ENCODE measurements around the gene ARHGEF4. TPM values are rescaled to one million over a fixed set of nuclear protein-coding genes. Genes with fewer than 3 reads are reported as not detected.

The ARHGEF4 gene
- total and polyA plus RNA-seq, 2 experiments from 2014 or later: 4.6 to 16.6 TPM

DNA sequence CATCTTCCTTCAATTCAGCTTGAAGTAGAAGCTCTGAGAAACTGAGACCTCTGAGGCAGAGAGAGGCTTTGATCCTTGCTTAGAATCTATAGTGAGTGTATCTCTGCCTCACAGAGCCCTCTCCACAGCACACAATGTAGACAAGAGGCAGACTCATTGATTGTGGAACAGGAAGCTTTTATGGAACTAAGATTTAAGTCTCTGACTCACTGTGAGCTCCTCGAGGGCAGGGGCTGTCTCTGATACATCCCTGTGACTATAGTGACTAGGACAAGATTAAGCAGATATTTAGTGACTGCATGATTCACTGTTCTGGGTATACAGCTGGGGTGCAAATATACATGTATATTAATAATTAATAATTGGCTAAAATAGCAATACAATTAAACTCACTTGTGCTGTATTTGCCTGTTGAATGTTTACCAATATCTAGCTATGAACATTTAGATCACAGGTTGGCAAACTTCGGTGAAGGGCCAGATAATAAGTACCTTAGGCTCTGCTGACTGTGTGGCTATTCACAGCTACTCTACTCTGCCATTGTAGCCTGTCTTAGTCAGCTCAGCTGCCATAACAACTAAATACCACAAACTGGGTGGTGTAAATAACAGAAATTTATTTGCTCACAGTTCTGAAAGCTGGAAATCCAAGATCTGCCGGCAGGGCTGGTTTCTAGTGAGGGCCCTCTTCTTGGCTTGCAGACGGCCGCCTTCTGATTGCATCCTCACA is 54.4 kb downstream of the ARHGEF4 start (continued):
- TF ChIP-seq ZNF462 (CRISPR knock-in tag; IDR thresholded peaks at IDR 0.05): no peak
- no peak for TF ChIP-seq JUNB (IDR thresholded peaks at IDR 0.05; ENCODE audit: unreplicated experiment)
- TF ChIP-seq EZH2phosphoT487 (IDR thresholded peaks at IDR 0.05; ENCODE audit: unreplicated experiment): no peak
- no peak for TF ChIP-seq NANOG (IDR thresholded peaks at IDR 0.05; ENCODE audit: borderline replicate concordance)
- no peak for TF ChIP-seq CREB1 (CRISPR knock-in tag; IDR thresholded peaks at IDR 0.05; ENCODE audit: low read depth)
- no peak for TF ChIP-seq POLR2AphosphoS5 (IDR thresholded peaks at IDR 0.05; ENCODE audit: low read depth)
- no peak for TF ChIP-seq ZNF114 (CRISPR knock-in tag; IDR thresholded peaks at IDR 0.05)
- TF ChIP-seq STAT1 (IDR thresholded peaks at IDR 0.05; ENCODE audit: unreplicated experiment): no peak
- TF ChIP-seq ZNF331 (CRISPR knock-in tag; IDR thresholded peaks at IDR 0.05; ENCODE audit: low read depth): no peak
- TF ChIP-seq EZH2 (IDR thresholded peaks at IDR 0.05; ENCODE audit: low read depth, unreplicated experiment): no peak

GRCh38 chr2:130891966-130892365 is 55.3 kb downstream of the ARHGEF4 start:
- no peaks in the 10 kb centered on the region for H3K27me3 ChIP-seq (ENCODE audit: insufficient read depth)
- H3K27ac Mint-ChIP-seq: no peak overlapping the region
- TF ChIP-seq ETS1 (IDR thresholded peaks at IDR 0.05) (no peak), JUNB (IDR thresholded peaks at IDR 0.05; ENCODE audit: unreplicated experiment) (no peak), EZH2phosphoT487 (IDR thresholded peaks at IDR 0.05; ENCODE audit: unreplicated experiment) (no peak)
- TF ChIP-seq, protein P1, sequence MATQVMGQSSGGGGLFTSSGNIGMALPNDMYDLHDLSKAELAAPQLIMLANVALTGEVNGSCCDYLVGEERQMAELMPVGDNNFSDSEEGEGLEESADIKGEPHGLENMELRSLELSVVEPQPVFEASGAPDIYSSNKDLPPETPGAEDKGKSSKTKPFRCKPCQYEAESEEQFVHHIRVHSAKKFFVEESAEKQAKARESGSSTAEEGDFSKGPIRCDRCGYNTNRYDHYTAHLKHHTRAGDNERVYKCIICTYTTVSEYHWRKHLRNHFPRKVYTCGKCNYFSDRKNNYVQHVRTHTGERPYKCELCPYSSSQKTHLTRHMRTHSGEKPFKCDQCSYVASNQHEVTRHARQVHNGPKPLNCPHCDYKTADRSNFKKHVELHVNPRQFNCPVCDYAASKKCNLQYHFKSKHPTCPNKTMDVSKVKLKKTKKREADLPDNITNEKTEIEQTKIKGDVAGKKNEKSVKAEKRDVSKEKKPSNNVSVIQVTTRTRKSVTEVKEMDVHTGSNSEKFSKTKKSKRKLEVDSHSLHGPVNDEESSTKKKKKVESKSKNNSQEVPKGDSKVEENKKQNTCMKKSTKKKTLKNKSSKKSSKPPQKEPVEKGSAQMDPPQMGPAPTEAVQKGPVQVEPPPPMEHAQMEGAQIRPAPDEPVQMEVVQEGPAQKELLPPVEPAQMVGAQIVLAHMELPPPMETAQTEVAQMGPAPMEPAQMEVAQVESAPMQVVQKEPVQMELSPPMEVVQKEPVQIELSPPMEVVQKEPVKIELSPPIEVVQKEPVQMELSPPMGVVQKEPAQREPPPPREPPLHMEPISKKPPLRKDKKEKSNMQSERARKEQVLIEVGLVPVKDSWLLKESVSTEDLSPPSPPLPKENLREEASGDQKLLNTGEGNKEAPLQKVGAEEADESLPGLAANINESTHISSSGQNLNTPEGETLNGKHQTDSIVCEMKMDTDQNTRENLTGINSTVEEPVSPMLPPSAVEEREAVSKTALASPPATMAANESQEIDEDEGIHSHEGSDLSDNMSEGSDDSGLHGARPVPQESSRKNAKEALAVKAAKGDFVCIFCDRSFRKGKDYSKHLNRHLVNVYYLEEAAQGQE (IDR thresholded peaks at IDR 0.05; ENCODE audit: unreplicated experiment): no peak

More at GRCh38 chr2:130891966-130892365, 55.3 kb downstream of the ARHGEF4 start:
- H3K36me3 ChIP-seq (ENCODE audit: insufficient read depth): no peaks in the 10 kb centered on the region
- H3K4me3 Mint-ChIP-seq: no peak overlapping the region
- no peak overlapping the region for H3K4me3 ChIP-seq
- H3K4me1 Mint-ChIP-seq: peaks cover 22% of the 10 kb centered on the region
- no peaks in the 10 kb centered on the region for H3F3A ChIP-seq (replicated peaks; ENCODE audit: low read depth)
- H3K36me3 Mint-ChIP-seq (ENCODE audit: low read depth): no peaks in the 10 kb centered on the region; the same call in 2 of the 3 replicates
- H2AFZ ChIP-seq: no peak overlapping the region
- no peak overlapping the region for H3K27ac ChIP-seq (ENCODE audit: low read depth)
- no peak overlapping the region for H3K4me2 ChIP-seq
- H3K9me3 Mint-ChIP-seq: no peaks in the 10 kb centered on the region; the same call in 2 of the 3 replicates
- ATAC-seq (no peak), DNase-seq (ENCODE audit: low spot score) (no peak)
- no peaks in the 10 kb centered on the region for H3K79me2 ChIP-seq (replicated peaks; ENCODE audit: insufficient read depth)
- no peaks in the 10 kb centered on the region; the same call in 1 of the 2 replicates for H4K20me1 ChIP-seq (replicated peaks; ENCODE audit: insufficient read depth)
- H3K27me3 Mint-ChIP-seq (ENCODE audit: insufficient read depth, low read depth, poor library complexity): peaks cover 7% of the 10 kb centered on the region
- H3K4me1 ChIP-seq (ENCODE audit: insufficient read depth): peaks cover 6% of the 10 kb centered on the region; the same call in 1 of the 2 replicates
- no peaks in the 10 kb centered on the region for H3K9me2 ChIP-seq (ENCODE audit: insufficient read depth)

Measured in GM23338 (cell line).